ENCODE measurements around the gene SUSD3. TPM values are rescaled to one million over a fixed set of nuclear protein-coding genes. Genes with fewer than 3 reads are reported as not detected.
A peak's percentile ranks its signal among the peaks of the same experiment; 100 is the strongest.

Gene SUSD3
- total and polyA plus RNA-seq, 10 of the 15 experiments (the other 5 are each of a cell fraction or from before 2014, with no cell fraction given): 2.5 to 92.0 (median 31.1) TPM

DNA sequence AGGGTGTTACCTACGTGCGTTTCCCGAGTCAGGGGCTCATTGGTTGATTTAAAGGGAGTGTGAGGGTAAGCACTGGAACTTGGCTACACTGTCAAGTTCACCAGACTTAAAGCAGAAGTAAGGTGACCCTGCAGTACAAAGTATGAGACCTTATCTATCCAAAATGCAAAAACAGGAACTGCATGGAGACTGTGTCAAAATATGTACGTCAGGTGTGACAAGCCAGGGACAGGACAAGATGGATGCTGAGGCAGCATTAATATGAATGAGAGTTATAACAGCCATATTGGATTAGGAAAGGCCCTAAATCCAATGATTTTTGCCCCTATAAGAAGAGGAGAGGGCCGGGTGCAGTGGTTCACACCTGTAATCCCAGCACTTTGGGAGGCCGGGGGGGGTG lies 15.4 kb upstream of the SUSD3 start:
- DNase-seq (ENCODE audit: low read depth, low spot score) (no peak), FAIRE-seq (no peak), ATAC-seq (peak; percentile 19; the same call in 1 of the 3 replicates)
- 69% methylated on average over 6 of the region's 6 CpGs for WGBS (ENCODE audit: insufficient coverage, insufficient replicate concordance, low lambda C conversion rate, missing lambda C conversion rate)
- Histone ChIP-seq H3K9me3 (replicated peaks; ENCODE audit: control insufficient read depth, insufficient read depth, low read length) (no peaks in the 10 kb centered on the region), H3K9ac (ENCODE audit: control insufficient read depth, insufficient read depth, low read length) (no peak overlapping the region), H3K27me3 (replicated peaks in 1 of 2; ENCODE audit: control insufficient read depth in 2 of 2, insufficient read depth in 2 of 2, low read length in 1 of 2) (no peaks in the 10 kb centered on the region; a peak in 1 of 4 replicates), H3K36me3 (ENCODE audit: control insufficient read depth in 2 of 2, insufficient read depth in 2 of 2, low read length in 1 of 2) (no peaks in the 10 kb centered on the region), H4K20me1 (ENCODE audit: control insufficient read depth, insufficient read depth) (no peaks in the 10 kb centered on the region), H3K4me1 (ENCODE audit: control insufficient read depth, insufficient read depth, low read length) (no peaks in the 10 kb centered on the region), H3K4me3 (no peak overlapping the region), H3K27ac (ENCODE audit: control insufficient read depth, insufficient read depth) (no peak overlapping the region), H2AFZ (ENCODE audit: control insufficient read depth, low read depth, low read length) (no peak overlapping the region), H3K79me2 (ENCODE audit: control insufficient read depth, insufficient read depth, low read length) (no peaks in the 10 kb centered on the region), H3K4me2 (ENCODE audit: control insufficient read depth, insufficient read depth) (no peak overlapping the region)
- RAD21 ChIA-PET (ENCODE audit: unreplicated experiment): no interaction called here
- TF ChIP-seq ZNF207 (IDR thresholded peaks at IDR 0.05; ENCODE audit: borderline replicate concordance) (no peak), SPI1 (IDR thresholded peaks at IDR 0.05; ENCODE audit: borderline replicate concordance, insufficient read depth, low read depth, low read length) (peak; percentile 66; the same call in 1 of the 2 replicates)
- intact Hi-C loops (cut with micrococcal nuclease; ENCODE audit: unreplicated experiment) (no loop called here), in situ Hi-C loops (cut with MboI) (no loop called here)
- POLR2A ChIA-PET: no interaction called here
- CTCF ChIA-PET: no interaction called here
- no TSS peak for BruUV-seq (replicated peaks)
- SMC1A ChIA-PET (ENCODE audit: uncharacterized antibody, unreplicated experiment): no interaction called here

DNA sequence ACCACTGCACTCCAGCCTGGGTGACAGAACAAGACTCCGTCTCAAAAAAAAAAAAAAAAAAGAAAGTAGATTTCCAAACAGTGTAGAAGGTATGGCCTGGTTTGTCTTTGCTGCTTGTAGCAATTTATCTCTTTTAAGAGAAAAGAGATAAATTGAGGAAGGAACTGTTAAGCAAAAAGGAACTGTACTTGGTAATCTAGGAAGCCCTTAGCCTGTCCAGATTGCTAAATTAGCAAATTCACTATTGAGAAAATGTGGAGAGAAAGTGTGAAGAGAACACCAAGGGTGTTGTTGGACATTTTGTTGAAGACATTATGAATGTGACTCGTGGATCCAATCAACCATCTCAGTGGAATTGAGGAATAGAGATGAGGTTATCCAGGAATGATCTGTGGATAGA lies 13.0 kb upstream of the SUSD3 start:
- H3K36me3 ChIP-seq (ENCODE audit: control insufficient read depth in 2 of 2, insufficient read depth in 2 of 2, low read length in 1 of 2): no peaks in the 10 kb centered on the region
- no peak for FAIRE-seq
- RAD21 ChIA-PET (ENCODE audit: unreplicated experiment): no interaction called here
- no peaks in the 10 kb centered on the region for H3K9me3 ChIP-seq (replicated peaks; ENCODE audit: control insufficient read depth, insufficient read depth, low read length)
- CTCF ChIA-PET: no interaction called here
- no peak for DNase-seq (ENCODE audit: low read depth, low spot score)
- 0% methylated on average over 1 of the region's 2 CpGs for WGBS (ENCODE audit: insufficient coverage, insufficient replicate concordance, low lambda C conversion rate, missing lambda C conversion rate)
- intact Hi-C loops (cut with micrococcal nuclease; ENCODE audit: unreplicated experiment): no loop called here
- in situ Hi-C loops (cut with MboI): no loop called here
- no peak overlapping the region for H3K4me2 ChIP-seq (ENCODE audit: control insufficient read depth, insufficient read depth)
- H3K27ac ChIP-seq (ENCODE audit: control insufficient read depth, insufficient read depth): no peak overlapping the region
- H3K4me3 ChIP-seq: no peak overlapping the region
- POLR2A ChIA-PET: no interaction called here
- ATAC-seq: no peak
- H3K4me1 ChIP-seq (ENCODE audit: control insufficient read depth, insufficient read depth, low read length): no peaks in the 10 kb centered on the region
- SMC1A ChIA-PET (ENCODE audit: uncharacterized antibody, unreplicated experiment): no interaction called here
- H3K9ac ChIP-seq (ENCODE audit: control insufficient read depth, insufficient read depth, low read length): no peak overlapping the region
- H3K27me3 ChIP-seq (replicated peaks in 1 of 2; ENCODE audit: control insufficient read depth in 2 of 2, insufficient read depth in 2 of 2, low read length in 1 of 2): no peaks in the 10 kb centered on the region; a peak in 1 of 4 replicates
- no peak overlapping the region for H2AFZ ChIP-seq (ENCODE audit: control insufficient read depth, low read depth, low read length)
- H4K20me1 ChIP-seq (ENCODE audit: control insufficient read depth, insufficient read depth): no peaks in the 10 kb centered on the region
- BruUV-seq (replicated peaks): no TSS peak
- H3K79me2 ChIP-seq (ENCODE audit: control insufficient read depth, insufficient read depth, low read length): no peaks in the 10 kb centered on the region
- no peak for TF ChIP-seq SP1 (IDR thresholded peaks at IDR 0.05; ENCODE audit: low read depth, low read length)
- TF ChIP-seq EP300 (IDR thresholded peaks at IDR 0.05; ENCODE audit: borderline replicate concordance in 1 of 2, control insufficient read depth in 1 of 2, low read depth in 2 of 2, low read length in 2 of 2): no peak
- TF ChIP-seq STAT3 (IDR thresholded peaks at IDR 0.05; ENCODE audit: low read depth, low read length): no peak
- TF ChIP-seq CHD1 (IDR thresholded peaks at IDR 0.05; ENCODE audit: low read depth, low read length): no peak
- no peak for TF ChIP-seq SMAD1 (IDR thresholded peaks at IDR 0.05; ENCODE audit: low read depth, partially characterized antibody)
- TF ChIP-seq TBL1XR1 (IDR thresholded peaks at IDR 0.05; ENCODE audit: low read depth, low read length): no peak
- TF ChIP-seq, protein P1, sequence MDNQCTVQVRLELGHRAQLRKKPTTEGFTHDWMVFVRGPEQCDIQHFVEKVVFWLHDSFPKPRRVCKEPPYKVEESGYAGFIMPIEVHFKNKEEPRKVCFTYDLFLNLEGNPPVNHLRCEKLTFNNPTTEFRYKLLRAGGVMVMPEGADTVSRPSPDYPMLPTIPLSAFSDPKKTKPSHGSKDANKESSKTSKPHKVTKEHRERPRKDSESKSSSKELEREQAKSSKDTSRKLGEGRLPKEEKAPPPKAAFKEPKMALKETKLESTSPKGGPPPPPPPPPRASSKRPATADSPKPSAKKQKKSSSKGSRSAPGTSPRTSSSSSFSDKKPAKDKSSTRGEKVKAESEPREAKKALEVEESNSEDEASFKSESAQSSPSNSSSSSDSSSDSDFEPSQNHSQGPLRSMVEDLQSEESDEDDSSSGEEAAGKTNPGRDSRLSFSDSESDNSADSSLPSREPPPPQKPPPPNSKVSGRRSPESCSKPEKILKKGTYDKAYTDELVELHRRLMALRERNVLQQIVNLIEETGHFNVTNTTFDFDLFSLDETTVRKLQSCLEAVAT (IDR thresholded peaks at IDR 0.05): no peak
- TF ChIP-seq, protein P2, sequence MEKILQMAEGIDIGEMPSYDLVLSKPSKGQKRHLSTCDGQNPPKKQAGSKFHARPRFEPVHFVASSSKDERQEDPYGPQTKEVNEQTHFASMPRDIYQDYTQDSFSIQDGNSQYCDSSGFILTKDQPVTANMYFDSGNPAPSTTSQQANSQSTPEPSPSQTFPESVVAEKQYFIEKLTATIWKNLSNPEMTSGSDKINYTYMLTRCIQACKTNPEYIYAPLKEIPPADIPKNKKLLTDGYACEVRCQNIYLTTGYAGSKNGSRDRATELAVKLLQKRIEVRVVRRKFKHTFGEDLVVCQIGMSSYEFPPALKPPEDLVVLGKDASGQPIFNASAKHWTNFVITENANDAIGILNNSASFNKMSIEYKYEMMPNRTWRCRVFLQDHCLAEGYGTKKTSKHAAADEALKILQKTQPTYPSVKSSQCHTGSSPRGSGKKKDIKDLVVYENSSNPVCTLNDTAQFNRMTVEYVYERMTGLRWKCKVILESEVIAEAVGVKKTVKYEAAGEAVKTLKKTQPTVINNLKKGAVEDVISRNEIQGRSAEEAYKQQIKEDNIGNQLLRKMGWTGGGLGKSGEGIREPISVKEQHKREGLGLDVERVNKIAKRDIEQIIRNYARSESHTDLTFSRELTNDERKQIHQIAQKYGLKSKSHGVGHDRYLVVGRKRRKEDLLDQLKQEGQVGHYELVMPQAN (conservative IDR thresholded peaks at IDR 0.05): no peak
- no peak for TF ChIP-seq ZNF24 (IDR thresholded peaks at IDR 0.05)
- no peak for TF ChIP-seq MTA3 (IDR thresholded peaks at IDR 0.05; ENCODE audit: borderline replicate concordance, low read length)
- TF ChIP-seq STAT1 (conservative IDR thresholded peaks at IDR 0.05): no peak
- no peak for TF ChIP-seq SIN3A (IDR thresholded peaks at IDR 0.05; ENCODE audit: low read depth, low read length)
- TF ChIP-seq NRF1 (conservative IDR thresholded peaks at IDR 0.05; ENCODE audit: low read depth, low read length): no peak
- TF ChIP-seq RCOR1 (conservative IDR thresholded peaks at IDR 0.05; ENCODE audit: low read depth, low read length): no peak
- no peak for TF ChIP-seq IKZF1 (conservative IDR thresholded peaks at IDR 0.05)
